PC-9 (cell line): ENCODE results near the gene LAG3.

Source experiments
- EZH2 ChIP-seq: fragments of 200-600 bp; sonication (generic); IDR thresholded peaks from 2 replicates; pipeline ENCODE4 v1.8.0; 2017; ENCODE audit warnings: antibody characterized with exemption, low read depth
- TF ChIP-seq, protein P1 (sequence below): fragments of 200-600 bp; sonication (generic); conservative IDR thresholded peaks from 2 replicates; pipeline ENCODE4 v1.6.1; 2017; ENCODE audit warnings: mixed run types, antibody characterized with exemption, mild to moderate bottlenecking, moderate library complexity

DNA sequence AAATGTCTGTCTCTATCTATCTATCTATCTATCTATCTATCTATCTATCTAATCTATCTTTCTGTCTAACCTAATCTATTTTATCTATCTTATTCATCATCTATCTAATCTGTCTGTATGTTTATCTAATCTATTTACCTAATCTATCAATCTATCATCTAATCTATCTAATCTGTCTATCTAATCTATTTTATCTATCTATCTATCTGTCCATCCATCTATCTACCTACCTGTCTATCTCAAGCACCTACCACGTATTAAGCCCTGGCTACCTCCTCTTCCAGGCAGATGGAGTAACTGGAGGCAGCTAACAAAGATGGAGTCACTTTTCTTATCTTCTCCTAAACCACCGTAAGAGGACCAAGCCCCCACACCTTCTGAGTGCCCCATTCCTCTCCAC lies 22.8 kb downstream of the LAG3 start:
- TF ChIP-seq, protein P1, sequence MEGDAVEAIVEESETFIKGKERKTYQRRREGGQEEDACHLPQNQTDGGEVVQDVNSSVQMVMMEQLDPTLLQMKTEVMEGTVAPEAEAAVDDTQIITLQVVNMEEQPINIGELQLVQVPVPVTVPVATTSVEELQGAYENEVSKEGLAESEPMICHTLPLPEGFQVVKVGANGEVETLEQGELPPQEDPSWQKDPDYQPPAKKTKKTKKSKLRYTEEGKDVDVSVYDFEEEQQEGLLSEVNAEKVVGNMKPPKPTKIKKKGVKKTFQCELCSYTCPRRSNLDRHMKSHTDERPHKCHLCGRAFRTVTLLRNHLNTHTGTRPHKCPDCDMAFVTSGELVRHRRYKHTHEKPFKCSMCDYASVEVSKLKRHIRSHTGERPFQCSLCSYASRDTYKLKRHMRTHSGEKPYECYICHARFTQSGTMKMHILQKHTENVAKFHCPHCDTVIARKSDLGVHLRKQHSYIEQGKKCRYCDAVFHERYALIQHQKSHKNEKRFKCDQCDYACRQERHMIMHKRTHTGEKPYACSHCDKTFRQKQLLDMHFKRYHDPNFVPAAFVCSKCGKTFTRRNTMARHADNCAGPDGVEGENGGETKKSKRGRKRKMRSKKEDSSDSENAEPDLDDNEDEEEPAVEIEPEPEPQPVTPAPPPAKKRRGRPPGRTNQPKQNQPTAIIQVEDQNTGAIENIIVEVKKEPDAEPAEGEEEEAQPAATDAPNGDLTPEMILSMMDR: no peak
- no peak for TF ChIP-seq EZH2
